ENCODE data around the gene SLC4A5. TPM values are rescaled to one million over a fixed set of nuclear protein-coding genes. Genes with fewer than 3 reads are reported as not detected.
"Not testable (repeated sequence)": the region's sequence is repeated elsewhere in the genome, so short reads cannot be mapped to it uniquely, and the experiment has no call there.

SLC4A5 gene
- total RNA-seq, 1 donor from 2014 or later, result 4.2 TPM

DNA sequence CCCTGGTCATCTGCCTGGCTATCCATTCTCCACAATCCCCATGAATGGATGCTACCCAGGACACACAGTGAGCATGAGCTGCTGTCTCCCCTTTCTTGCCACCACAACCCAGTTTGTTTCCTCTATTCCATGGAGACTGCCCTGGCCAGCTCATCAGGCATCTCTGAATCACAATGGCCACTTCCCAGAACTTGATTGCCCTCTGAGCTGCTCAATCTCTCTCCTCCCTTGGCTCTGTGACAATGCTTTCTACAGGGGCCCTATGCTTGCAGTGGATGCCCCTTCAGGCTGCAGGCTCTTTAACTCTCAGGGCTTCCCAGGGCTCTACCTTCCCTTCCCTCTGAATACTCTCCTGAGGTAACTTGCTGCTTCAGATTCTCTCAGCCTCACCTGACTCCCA is 14.4 kb upstream of the SLC4A5 start:
- Mint-ChIP-seq H3K9me3 (ENCODE audit: unreplicated experiment) (no peaks in the 10 kb centered on the region), H3K4me1 (ENCODE audit: unreplicated experiment) (no peaks in the 10 kb centered on the region), H3K27me3 (ENCODE audit: unreplicated experiment) (peaks cover 13% of the 10 kb centered on the region), H3K4me3 (ENCODE audit: unreplicated experiment) (peak overlapping the region; percentile 35), H3K27ac (ENCODE audit: unreplicated experiment) (no peak overlapping the region), H3K36me3 (ENCODE audit: low read depth, unreplicated experiment) (peaks cover 45% of the 10 kb centered on the region)
- DNase-seq (ENCODE audit: low spot score), result no peak
- TF ChIP-seq, protein P1, sequence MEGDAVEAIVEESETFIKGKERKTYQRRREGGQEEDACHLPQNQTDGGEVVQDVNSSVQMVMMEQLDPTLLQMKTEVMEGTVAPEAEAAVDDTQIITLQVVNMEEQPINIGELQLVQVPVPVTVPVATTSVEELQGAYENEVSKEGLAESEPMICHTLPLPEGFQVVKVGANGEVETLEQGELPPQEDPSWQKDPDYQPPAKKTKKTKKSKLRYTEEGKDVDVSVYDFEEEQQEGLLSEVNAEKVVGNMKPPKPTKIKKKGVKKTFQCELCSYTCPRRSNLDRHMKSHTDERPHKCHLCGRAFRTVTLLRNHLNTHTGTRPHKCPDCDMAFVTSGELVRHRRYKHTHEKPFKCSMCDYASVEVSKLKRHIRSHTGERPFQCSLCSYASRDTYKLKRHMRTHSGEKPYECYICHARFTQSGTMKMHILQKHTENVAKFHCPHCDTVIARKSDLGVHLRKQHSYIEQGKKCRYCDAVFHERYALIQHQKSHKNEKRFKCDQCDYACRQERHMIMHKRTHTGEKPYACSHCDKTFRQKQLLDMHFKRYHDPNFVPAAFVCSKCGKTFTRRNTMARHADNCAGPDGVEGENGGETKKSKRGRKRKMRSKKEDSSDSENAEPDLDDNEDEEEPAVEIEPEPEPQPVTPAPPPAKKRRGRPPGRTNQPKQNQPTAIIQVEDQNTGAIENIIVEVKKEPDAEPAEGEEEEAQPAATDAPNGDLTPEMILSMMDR (IDR thresholded peaks at IDR 0.05; ENCODE audit: unreplicated experiment), result no peak

GRCh38 chr2:74349889-74350288 is 6.7 kb upstream of the SLC4A5 start:
- H3K4me3 Mint-ChIP-seq (ENCODE audit: unreplicated experiment), result no peak overlapping the region
- H3K36me3 Mint-ChIP-seq (ENCODE audit: low read depth, unreplicated experiment), result no peaks in the 10 kb centered on the region
- TF ChIP-seq, protein P1 (IDR thresholded peaks at IDR 0.05; ENCODE audit: unreplicated experiment), result no peak
- no peaks in the 10 kb centered on the region for H3K27me3 Mint-ChIP-seq (ENCODE audit: unreplicated experiment)
- H3K4me1 Mint-ChIP-seq (ENCODE audit: unreplicated experiment), result peaks cover 6% of the 10 kb centered on the region
- H3K27ac Mint-ChIP-seq (ENCODE audit: unreplicated experiment), result no peak overlapping the region
- DNase-seq (ENCODE audit: low spot score), result no peak
- no peaks in the 10 kb centered on the region for H3K9me3 Mint-ChIP-seq (ENCODE audit: unreplicated experiment)

DNA sequence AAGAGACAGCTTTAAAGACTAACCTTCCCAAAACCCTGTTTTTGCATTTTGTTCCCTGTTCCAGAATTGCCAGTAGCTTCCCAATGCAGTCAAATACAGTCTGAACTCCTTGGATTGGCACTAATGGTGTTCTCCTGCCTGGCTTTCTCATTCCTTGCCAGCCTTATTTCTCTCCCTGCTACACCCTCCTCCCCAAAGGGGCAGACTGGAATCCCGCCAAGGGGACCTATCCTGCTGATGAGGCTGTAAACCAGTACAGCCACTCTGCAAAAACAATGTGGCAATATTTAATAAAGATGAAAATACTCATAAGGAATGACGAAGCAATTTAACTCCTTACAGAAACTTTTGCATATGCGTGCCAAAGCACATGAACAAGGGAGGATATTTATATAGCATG is 4.5 kb upstream of the SLC4A5 start:
- Mint-ChIP-seq H3K27me3 (ENCODE audit: unreplicated experiment) (no peaks in the 10 kb centered on the region), H3K36me3 (ENCODE audit: low read depth, unreplicated experiment) (no peaks in the 10 kb centered on the region), H3K4me3 (ENCODE audit: unreplicated experiment) (no peak overlapping the region), H3K27ac (ENCODE audit: unreplicated experiment) (no peak overlapping the region), H3K4me1 (ENCODE audit: unreplicated experiment) (peaks cover 9% of the 10 kb centered on the region), H3K9me3 (ENCODE audit: unreplicated experiment) (no peaks in the 10 kb centered on the region)
- TF ChIP-seq, protein P1 (IDR thresholded peaks at IDR 0.05; ENCODE audit: unreplicated experiment), result no peak
- DNase-seq (ENCODE audit: low spot score), result no peak

DNA sequence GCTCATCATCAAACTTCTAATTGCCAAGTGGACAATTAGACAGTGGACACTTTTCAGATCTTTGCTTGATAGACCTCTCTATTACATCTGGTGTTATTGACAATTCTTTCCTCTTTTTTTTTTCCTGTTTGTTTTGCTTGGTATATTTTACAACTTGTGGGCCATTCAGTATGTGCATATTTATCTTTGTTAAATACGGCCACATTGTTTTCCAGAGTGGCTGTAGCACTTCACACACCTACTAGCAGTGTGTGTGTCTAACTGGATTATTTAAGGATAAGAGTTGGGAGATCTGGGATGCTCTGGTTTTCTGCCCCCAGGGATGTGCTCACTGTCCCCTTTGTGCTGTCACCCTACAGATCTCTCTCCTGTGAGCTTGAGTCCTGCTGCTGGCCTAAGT is 4.1 kb upstream of the SLC4A5 start:
- no peak for DNase-seq (ENCODE audit: low spot score)
- Mint-ChIP-seq H3K27me3 (ENCODE audit: unreplicated experiment) (no peaks in the 10 kb centered on the region), H3K4me1 (ENCODE audit: unreplicated experiment) (peaks cover 9% of the 10 kb centered on the region), H3K4me3 (ENCODE audit: unreplicated experiment) (no peak overlapping the region), H3K9me3 (ENCODE audit: unreplicated experiment) (no peaks in the 10 kb centered on the region), H3K36me3 (ENCODE audit: low read depth, unreplicated experiment) (no peaks in the 10 kb centered on the region), H3K27ac (ENCODE audit: unreplicated experiment) (no peak overlapping the region)
- TF ChIP-seq, protein P1 (IDR thresholded peaks at IDR 0.05; ENCODE audit: unreplicated experiment), result no peak

DNA sequence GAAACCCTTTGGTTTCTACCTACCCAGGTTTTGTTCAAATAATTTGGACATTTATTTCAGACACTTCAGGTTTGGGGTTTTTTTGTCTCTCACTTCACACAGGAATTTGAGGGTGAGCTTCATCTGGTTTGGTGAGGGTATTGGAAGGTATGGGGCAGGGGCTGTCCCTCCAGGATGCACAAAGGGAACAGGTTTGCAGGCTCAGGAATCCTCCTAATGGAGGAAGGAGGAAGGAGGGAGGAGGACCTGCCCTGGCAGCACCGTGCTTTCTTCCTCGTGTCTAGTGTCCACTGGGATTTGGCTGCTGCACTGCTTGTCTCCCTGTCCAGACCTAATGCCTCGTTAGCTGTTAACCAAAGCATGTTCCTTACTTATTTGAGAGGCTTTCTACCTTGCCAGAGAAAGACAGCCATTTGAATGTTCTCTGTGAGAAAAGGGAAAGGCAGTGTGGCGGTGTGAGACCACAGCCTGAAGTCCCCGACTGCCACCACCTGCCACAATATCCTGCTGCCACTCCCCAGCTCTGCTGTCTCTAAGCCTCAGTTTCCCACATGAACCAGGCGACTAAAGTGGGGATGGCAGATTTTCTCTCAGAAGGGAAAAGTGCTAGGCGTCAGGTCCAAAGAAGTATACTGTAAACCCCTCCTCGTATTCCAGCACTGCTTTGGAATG is 2.2 kb upstream of the SLC4A5 start:
- H3K36me3 Mint-ChIP-seq (ENCODE audit: low read depth, unreplicated experiment), result no peaks in the 10 kb centered on the region
- H3K9me3 Mint-ChIP-seq (ENCODE audit: unreplicated experiment), result no peaks in the 10 kb centered on the region
- no peaks in the 10 kb centered on the region for H3K27me3 Mint-ChIP-seq (ENCODE audit: unreplicated experiment)
- H3K4me3 Mint-ChIP-seq (ENCODE audit: unreplicated experiment), result no peak overlapping the region
- DNase-seq (ENCODE audit: low spot score), result no peak
- H3K27ac Mint-ChIP-seq (ENCODE audit: unreplicated experiment), result no peak overlapping the region
- H3K4me1 Mint-ChIP-seq (ENCODE audit: unreplicated experiment), result peaks cover 9% of the 10 kb centered on the region
- TF ChIP-seq, protein P1 (IDR thresholded peaks at IDR 0.05; ENCODE audit: unreplicated experiment), result no peak

DNA sequence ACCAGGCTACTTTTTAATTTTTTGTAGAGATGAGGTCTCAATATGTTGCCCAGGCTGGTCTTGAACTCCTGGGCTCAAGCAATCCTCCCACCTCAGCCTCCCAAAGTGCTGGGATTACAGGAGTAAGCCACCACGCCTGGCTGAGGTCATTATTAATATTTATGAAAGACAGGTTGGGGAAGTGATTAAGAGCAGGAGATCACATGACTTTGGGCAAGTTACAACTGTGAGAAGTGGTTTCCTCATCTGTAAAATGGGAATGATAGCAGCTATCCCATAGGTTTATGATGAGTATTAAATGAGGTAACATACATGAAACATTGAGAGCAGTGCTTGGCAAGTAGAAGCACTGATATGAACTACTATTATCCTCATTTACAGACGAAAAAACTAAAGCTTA is 7.0 kb downstream of the SLC4A5 start:
- not testable (repeated sequence) for DNase-seq (ENCODE audit: low spot score); H3K36me3 Mint-ChIP-seq (ENCODE audit: low read depth, unreplicated experiment); H3K27ac Mint-ChIP-seq (ENCODE audit: unreplicated experiment); H3K27me3 Mint-ChIP-seq (ENCODE audit: unreplicated experiment); H3K4me3 Mint-ChIP-seq (ENCODE audit: unreplicated experiment); H3K9me3 Mint-ChIP-seq (ENCODE audit: unreplicated experiment); H3K4me1 Mint-ChIP-seq (ENCODE audit: unreplicated experiment)
